Measurements from ENCODE around the gene TMEM269. TPM values are rescaled to one million over a fixed set of nuclear protein-coding genes. Genes with fewer than 3 reads are reported as not detected.

TMEM269 gene
- total RNA-seq, 1 experiment from 2014 or later: 0.11 TPM

DNA sequence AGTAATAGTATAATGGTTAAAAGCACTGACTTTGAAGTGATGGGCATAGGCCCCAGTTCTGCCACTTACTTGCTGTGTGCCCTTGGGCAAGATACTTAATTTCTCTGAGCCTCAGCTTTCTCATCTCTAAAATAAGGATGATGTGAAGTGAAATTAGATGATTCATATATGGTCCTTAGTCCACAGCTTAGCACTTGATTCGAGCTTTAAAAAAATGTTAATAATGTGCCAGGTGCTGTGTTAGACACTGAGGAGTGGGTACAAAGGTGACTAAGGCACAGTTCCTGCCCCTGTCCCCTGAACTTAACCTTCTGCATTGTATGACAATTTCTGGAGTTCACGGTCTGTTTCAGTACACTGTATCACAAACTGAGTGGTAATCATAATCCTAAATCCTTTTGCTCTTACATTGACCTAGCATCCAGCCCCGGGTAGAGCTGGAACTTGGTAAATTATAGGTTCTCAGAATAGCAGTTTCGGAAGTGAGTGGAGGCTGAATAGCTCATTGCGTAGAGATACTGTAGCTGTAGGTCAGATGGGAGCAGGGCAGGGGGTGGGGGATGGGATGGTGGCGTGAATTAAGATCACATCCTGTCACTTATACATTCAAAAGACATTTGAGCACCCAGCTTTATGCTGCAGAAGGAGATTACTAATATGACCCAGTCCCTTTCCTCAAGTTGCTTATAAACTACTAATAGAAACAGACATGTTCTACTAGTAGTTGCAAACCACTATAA is 63.1 kb downstream of the TMEM269 start:
- no TSS peak for BruUV-seq (replicated peaks)
- Histone ChIP-seq H3K4me3 (ENCODE audit: low read length) (peak overlapping the region; percentile 79; the same call in 1 of the 2 replicates), H3K27ac (ENCODE audit: low read length) (no peak overlapping the region)

DNA sequence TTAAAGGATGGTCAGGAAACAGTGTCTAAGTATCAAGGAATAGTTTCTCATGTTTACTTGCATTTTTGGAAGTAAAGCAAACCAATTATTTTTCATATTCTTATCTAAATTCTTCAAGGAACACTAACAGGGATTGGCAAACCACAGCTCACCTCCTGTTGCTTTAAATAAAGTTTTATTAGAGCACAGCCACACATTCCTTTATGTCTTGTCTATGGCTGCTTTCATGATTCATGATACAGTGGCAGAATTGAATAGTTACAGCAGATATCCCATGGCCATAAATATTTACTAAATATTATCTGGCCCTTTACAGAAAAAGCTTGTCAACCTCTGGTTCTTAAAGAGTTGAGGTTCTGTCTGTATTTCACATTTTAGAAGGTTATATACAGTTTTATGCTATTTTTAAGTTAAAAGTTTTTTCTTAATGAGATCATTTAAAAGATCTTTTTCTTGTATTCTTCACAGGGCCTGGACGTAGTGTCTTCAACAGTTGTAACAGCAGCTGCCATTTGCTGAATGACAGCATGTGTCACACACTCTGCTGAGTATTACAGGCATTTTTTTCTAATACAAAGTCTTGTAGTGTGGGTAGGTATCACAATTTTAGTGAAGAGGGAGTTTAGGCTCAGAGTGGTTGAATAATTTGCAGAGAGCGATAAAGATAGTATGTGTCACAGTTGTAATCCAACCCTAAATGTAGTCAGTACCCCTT is 64.2 kb downstream of the TMEM269 start:
- Histone ChIP-seq H3K9ac (ENCODE audit: low read length) (no peak overlapping the region), H2AFZ (ENCODE audit: low read length) (no peak overlapping the region), H3K79me2 (ENCODE audit: low read length) (peaks cover 17% of the 10 kb centered on the region), H3K4me1 (ENCODE audit: insufficient read depth, low read length) (peaks cover 36% of the 10 kb centered on the region), H3K4me2 (ENCODE audit: low read length) (0 out of 2 replicates have a peak overlapping the region, but pooled peaks have one; percentile 89), H3K4me3 (ENCODE audit: low read length) (no peak overlapping the region), H3K27ac (ENCODE audit: low read length) (no peak overlapping the region), H3K9me2 (replicated peaks; ENCODE audit: low read length) (no peaks in the 10 kb centered on the region), H3K27me3 (ENCODE audit: low read length) (no peaks in the 10 kb centered on the region), H3K9me3 (ENCODE audit: low read length) (no peaks in the 10 kb centered on the region), H4K20me1 (ENCODE audit: low read length) (no peaks in the 10 kb centered on the region), H3K36me3 (ENCODE audit: low read depth, low read length) (peaks cover 6% of the 10 kb centered on the region; the same call in 1 of the 2 replicates), H3F3A (ENCODE audit: low read length, unreplicated experiment) (no peaks in the 10 kb centered on the region)
- TF ChIP-seq, protein P1, sequence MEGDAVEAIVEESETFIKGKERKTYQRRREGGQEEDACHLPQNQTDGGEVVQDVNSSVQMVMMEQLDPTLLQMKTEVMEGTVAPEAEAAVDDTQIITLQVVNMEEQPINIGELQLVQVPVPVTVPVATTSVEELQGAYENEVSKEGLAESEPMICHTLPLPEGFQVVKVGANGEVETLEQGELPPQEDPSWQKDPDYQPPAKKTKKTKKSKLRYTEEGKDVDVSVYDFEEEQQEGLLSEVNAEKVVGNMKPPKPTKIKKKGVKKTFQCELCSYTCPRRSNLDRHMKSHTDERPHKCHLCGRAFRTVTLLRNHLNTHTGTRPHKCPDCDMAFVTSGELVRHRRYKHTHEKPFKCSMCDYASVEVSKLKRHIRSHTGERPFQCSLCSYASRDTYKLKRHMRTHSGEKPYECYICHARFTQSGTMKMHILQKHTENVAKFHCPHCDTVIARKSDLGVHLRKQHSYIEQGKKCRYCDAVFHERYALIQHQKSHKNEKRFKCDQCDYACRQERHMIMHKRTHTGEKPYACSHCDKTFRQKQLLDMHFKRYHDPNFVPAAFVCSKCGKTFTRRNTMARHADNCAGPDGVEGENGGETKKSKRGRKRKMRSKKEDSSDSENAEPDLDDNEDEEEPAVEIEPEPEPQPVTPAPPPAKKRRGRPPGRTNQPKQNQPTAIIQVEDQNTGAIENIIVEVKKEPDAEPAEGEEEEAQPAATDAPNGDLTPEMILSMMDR (conservative IDR thresholded peaks at IDR 0.05; ENCODE audit: low read depth, low read length): no peak
- TF ChIP-seq EZH2 (IDR thresholded peaks at IDR 0.05; ENCODE audit: low read length, unreplicated experiment) (no peak), EZH2phosphoT487 (IDR thresholded peaks at IDR 0.05; ENCODE audit: borderline replicate concordance, low read length) (no peak)
- intact Hi-C loops (cut with micrococcal nuclease): no loop called here
- ChIA-PET POLR2A (ENCODE audit: unreplicated experiment) (no interaction called here), CTCF (no interaction called here)
- DNase-seq (peak; percentile 19), ATAC-seq (no peak)
- no TSS peak for BruUV-seq (replicated peaks)

More for the DNA sequence above, 63.1 kb downstream of the TMEM269 start:
- peak overlapping the region; percentile 89 for H3K4me2 ChIP-seq (ENCODE audit: low read length)
- H3K27me3 ChIP-seq (ENCODE audit: low read length): no peaks in the 10 kb centered on the region
- H3K9me3 ChIP-seq (ENCODE audit: low read length): no peaks in the 10 kb centered on the region
- peaks cover 6% of the 10 kb centered on the region; the same call in 1 of the 2 replicates for H3K36me3 ChIP-seq (ENCODE audit: low read depth, low read length)
- H3K9me2 ChIP-seq (replicated peaks; ENCODE audit: low read length): no peaks in the 10 kb centered on the region
- no peaks in the 10 kb centered on the region for H3F3A ChIP-seq (ENCODE audit: low read length, unreplicated experiment)
- POLR2A ChIA-PET (ENCODE audit: unreplicated experiment): no interaction called here
- no peak overlapping the region for H3K9ac ChIP-seq (ENCODE audit: low read length)
- TF ChIP-seq, protein P1 (conservative IDR thresholded peaks at IDR 0.05; ENCODE audit: low read depth, low read length): no peak
- TF ChIP-seq EZH2phosphoT487 (IDR thresholded peaks at IDR 0.05; ENCODE audit: borderline replicate concordance, low read length) (no peak), EZH2 (IDR thresholded peaks at IDR 0.05; ENCODE audit: low read length, unreplicated experiment) (no peak)
- DNase-seq (no peak), ATAC-seq (no peak)
- peaks cover 17% of the 10 kb centered on the region for H3K79me2 ChIP-seq (ENCODE audit: low read length)
- no peak overlapping the region for H2AFZ ChIP-seq (ENCODE audit: low read length)
- peaks cover 26% of the 10 kb centered on the region for H3K4me1 ChIP-seq (ENCODE audit: insufficient read depth, low read length)
- CTCF ChIA-PET: no interaction called here
- H4K20me1 ChIP-seq (ENCODE audit: low read length): no peaks in the 10 kb centered on the region
- intact Hi-C loops (cut with micrococcal nuclease): no loop called here
